GM19467 (cell line): Measurements from ENCODE around the gene COL13A1.

Source experiments
- ATAC-seq: cut with Tn5 transposase; IDR thresholded peaks from one replicate; pipeline ENCODE4 v1.9.1; 2021; ENCODE audit warnings: mild to moderate bottlenecking, moderate library complexity; ENCODE audit not compliant: unreplicated experiment

COL13A1 gene

GRCh38 chr10:69801434-69802315 is at the start of gene COL13A1:
TSS of gene COL13A1 (plus strand) at chr10:69801906. CDS start at chr10:69802424, 518 bp downstream.
- no peak for ATAC-seq

DNA sequence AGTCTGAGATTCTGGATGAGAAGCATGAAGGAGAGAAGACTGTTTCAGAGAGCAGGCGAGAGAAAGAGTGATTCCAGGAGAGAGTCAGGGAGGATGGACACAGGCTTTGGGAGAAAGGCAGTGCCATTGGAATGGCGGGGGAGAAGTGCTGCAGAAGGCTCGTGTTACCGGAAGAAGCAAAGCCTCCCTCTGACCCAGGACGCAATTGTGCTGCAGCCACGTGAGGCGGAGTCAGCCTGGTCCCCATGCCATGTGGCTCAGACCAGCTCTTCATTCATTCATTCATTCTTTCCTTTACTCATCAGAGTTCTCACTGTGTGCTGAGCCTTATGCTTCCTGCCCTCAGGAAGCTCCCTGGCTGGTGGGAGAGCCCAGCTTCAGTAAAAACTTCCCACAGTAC is 49.2 kb upstream of the COL13A1 start:
- no peak for ATAC-seq

DNA sequence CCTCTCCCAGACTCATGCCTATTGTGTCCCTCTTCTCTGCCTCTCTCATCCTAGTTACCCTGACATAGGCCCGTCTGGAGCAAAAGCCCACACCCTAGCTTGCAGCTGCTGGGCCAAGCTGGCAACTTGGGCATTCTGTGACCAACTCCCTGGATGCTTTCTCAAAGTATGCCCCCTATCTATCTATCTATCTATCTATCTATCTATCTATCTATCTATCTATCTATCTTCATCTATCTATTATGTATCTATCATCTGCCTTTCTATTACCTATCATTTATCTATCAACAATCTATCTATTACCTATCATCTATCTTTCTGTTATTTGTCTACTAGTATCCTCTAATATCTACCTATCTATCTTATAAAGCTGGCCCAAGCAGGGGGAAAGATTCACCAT is 45.4 kb upstream of the COL13A1 start:
- no peak for ATAC-seq

DNA sequence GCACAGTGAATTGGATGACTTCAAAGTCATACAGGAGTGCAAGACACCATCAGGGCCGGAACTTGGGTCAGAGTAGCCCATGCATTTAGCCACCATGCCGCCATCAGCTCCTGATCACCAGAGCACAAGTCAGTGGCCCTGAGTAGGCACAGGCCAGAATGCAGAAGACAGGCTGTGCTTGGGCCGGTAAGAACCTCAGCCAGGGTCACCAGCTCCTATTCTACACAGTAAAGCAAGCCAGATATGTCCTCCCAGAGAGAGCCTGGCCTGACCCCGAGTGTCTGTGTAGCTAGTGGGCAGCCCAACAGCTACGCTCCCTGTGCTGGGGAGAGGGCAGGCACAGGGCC is 44.5 kb upstream of the COL13A1 start:
- no peak for ATAC-seq

- no peak for ATAC-seq
Observed at GRCh38 chr10:69757553-69758309, 44.0 kb upstream of the COL13A1 start.

GRCh38 chr10:69758310-69758728 is 43.4 kb upstream of the COL13A1 start:
- ATAC-seq = no peak

GRCh38 chr10:69759641-69760040 is 42.1 kb upstream of the COL13A1 start:
- ATAC-seq = no peak

GRCh38 chr10:69760072-69760471 is 41.6 kb upstream of the COL13A1 start:
- ATAC-seq = no peak

DNA sequence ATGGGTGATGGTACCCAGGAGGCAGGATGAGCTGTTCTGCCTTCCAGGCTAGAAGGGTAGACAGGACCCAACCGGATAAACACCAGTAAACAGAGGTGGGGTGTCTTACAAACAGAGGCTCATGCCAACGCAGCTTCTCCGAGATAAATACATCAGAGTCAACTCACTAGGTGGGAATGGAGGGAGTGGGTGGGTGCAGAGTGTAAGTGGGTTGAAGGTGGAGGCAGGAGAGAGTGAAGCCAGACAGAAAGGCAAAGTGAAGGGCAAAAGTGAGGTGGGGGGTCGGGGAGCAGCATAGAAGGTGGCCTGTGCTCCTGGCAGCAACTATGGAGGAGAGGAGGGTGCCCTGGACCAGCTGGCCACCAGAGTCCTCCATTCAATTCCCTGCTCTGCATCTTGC is 40.4 kb upstream of the COL13A1 start:
- no peak for ATAC-seq

DNA sequence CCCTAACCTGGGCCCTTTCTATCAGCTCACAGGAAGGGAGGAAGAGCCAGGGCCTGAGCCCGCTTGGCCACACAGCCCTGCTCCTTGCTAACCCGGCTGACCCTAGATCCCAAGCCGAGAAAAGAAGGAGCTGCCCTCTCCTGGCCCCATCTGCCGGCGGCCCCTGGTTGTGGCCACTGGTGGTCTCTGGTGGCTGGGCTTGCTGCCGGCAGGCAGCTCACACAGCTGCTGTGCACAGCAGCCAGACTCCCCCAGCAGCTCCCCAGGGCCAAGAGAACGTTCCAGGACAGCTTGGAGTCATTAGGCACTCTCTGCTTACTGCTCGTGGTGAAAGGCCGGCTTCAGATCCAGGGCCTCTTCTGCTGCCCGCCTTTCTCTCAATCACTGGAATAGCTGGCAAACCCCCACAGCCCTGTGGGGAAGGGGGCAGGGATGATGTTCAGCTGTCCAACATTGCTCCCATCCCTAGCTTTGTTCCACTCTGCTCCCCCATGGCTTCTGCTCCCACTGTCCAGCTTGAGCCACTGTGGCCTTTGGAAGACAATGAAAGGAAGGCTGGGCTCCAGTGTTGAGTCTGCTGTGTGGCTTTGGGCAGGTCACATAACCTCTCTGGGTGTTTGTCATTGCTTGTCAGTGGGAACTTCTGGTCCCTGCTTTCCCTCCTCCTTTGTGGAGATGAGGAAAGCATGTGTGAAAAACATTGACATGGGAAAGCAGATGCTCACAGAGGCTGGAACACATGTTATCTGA is 35.4 kb upstream of the COL13A1 start:
- ATAC-seq = no peak

DNA sequence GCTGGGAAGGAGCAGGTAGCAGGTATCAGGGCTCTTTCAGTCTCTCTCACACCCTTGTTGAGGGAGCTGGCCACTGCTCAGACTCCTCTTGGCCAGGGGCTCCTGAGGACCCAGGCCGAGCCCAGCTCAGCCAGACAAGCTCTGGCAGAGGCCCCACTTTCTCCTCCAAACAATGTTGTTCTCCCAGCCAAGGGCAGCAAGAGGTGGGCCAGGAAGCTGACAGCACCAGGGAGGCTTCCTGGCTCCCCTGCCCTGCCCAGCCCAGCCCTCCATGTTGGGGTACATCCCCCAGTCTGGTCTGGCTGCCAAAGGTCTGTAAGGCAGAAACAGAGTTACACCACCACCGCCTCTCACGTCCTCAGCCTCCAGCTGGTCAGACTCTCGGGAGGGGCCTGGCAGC is 33.9 kb upstream of the COL13A1 start:
- ATAC-seq = no peak

DNA sequence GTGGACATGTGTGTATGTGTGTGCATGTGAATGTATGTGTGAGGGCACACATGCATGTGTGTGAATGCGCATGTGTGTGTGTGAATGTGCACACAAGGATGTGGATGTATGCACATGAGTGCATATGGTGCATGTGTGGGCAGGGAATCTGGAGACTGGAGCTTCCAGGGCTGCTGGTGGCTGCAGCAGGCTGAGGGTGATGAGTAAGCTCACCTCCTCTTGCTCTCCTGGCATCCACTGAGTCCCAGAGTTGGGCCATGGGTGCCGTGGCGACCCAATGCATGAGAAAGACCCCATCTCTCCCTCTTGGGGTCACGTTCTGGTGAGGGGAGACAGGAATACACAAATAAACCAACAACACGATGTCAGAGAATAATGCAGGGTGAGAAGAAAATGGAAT is 33.3 kb upstream of the COL13A1 start:
- ATAC-seq = no peak

GRCh38 chr10:69769395-69769992 is 32.2 kb upstream of the COL13A1 start:
- ATAC-seq = no peak

DNA sequence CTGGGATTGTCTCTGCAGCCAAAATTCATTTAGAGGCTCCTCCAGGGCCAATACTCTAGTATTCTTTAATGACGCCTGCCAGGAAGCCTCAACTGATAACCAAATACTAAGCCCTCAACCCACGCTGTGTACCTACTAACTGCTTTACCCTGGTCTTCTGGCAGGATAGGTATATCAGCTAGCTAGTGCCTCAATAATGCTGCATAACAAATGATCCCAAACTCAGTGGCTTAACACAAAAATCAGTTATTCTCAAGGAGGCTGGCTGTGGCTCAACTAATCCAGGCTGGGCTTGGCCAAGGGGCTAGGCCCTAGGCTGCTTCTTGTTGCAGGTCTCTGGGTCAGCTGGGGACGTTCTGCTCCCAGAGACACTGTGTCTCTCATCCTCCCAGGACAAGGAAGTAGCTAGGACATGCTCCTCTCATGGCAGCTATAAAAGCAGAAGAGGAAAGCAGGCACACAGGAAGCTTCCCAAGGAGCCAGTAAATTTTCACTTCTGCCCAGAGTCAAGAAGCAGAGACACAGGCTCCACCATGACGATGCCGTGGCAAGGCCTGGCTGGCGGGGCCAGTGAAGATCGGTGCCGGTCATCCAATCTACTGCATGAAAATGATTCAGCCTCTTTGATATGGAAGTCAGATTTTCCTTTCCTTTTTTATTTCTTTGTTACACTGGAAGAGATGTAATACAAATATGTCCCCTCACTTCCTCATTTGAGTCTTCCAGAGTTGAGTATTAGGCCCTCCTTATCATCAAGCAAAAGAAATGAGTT is 28.6 kb upstream of the COL13A1 start:
- no peak for ATAC-seq

GRCh38 chr10:69774596-69774995 is 27.1 kb upstream of the COL13A1 start:
- no peak for ATAC-seq

GRCh38 chr10:69780077-69780476 is 21.6 kb upstream of the COL13A1 start:
- ATAC-seq = no peak

GRCh38 chr10:69781576-69781975 is 20.1 kb upstream of the COL13A1 start:
- ATAC-seq = no peak

DNA sequence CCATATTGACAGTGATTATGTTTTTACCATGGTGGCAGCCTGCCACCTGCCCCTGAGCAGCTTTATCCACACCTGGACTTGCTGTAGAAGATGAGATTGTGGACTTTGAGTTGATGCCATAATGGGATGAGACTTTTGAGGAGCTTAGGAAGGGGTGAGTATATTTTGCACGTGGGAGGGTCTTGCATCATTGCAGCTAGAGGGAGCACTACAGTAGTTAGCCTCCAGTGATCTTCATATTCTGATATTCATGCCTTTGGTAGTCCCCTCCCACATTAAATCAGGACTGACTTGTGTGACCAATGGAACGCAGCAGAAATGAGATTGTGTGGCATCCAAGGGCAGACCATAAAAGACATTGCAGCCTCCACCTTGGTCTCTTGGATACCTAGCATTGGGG is 18.2 kb upstream of the COL13A1 start:
- ATAC-seq = no peak

DNA sequence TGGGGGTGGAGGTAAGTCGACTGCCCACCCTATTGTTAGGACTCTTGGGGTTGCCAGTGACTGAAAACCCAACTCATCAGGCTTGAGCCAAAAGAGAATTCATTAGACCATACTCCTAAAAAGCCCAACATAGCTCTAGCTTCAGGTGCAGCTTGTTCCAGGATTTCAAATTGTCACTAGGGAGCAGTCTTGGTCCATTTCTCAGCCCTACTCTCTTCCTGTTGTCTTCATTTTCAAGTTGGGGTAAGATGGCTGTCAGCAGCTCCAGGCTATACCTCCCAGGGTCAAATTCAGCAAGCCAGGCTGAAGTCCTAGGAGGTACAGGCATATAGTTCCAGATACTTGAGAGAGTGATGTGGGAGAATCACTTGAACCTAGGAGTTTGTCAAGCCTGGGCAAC is 14.9 kb upstream of the COL13A1 start:
- no peak for ATAC-seq

GRCh38 chr10:69787681-69788080 is 14.0 kb upstream of the COL13A1 start:
- no peak for ATAC-seq
